Tibial nerve (tissue), 4 donors: ENCODE results near the gene PROM2. TPM values are rescaled to one million over a fixed set of nuclear protein-coding genes. Genes with fewer than 3 reads are reported as not detected.

Source experiments
- DNase-seq, 2 donors: peaks; one replicate each; pipeline ENCODE4 v3.0.0-alpha.2; 2019; ENCODE audit warnings: low spot score in 2 of 2
- H3K27ac ChIP-seq, 4 donors: fragments of 200-600 bp; sonication (generic) in 3 of 4; one replicate each; pipeline ENCODE4 v1.5.1; 2017 to 2019; ENCODE audit warnings: mild to moderate bottlenecking in 1 of 4
- H3K27me3 ChIP-seq, 2 donors: fragments of 200-600 bp; sonication (generic) in 1 of 2; one replicate each; pipeline versions ENCODE4 v1.5.1 to v1.6.0; 2017 to 2019
- H3K36me3 ChIP-seq, 3 donors: fragments of 200-600 bp; sonication (generic); one replicate each; pipeline ENCODE4 v1.5.1; 2018 to 2019
- H3K4me1 ChIP-seq, 4 donors: fragments of 200-600 bp; sonication (generic) in 3 of 4; one replicate each; pipeline ENCODE4 v1.5.1; 2017 to 2019
- H3K4me3 ChIP-seq, 4 donors: fragments of 200-600 bp; sonication (generic) in 3 of 4; one replicate each; pipeline ENCODE4 v1.5.1; 2017 to 2019; ENCODE audit warnings: mild to moderate bottlenecking in 1 of 4, moderate library complexity in 1 of 4
- H3K9me3 ChIP-seq, 4 donors: fragments of 200-600 bp; sonication (generic) in 3 of 4; one replicate each; pipeline ENCODE4 v1.5.1; 2017 to 2019
- EP300 ChIP-seq, 2 donors: sonication (generic); formaldehyde crosslinking; IDR thresholded peaks; one replicate each; pipeline ENCODE4 v1.6.1; 2017; ENCODE audit warnings: antibody characterized with exemption in 2 of 2, mild to moderate bottlenecking in 1 of 2
- POLR2A ChIP-seq, 2 donors: fragments of 450-650 bp; IDR thresholded peaks; one replicate each; pipeline ENCODE4 v1.6.1; 2017; ENCODE audit warnings: antibody characterized with exemption in 2 of 2, mild to moderate bottlenecking in 2 of 2, moderate library complexity in 2 of 2
- WGBS, 2 donors: methylation state at CpG; one replicate each; pipeline ENCODE4 v1.1.5; 2018; 5-methylcytosine and 5-hydroxymethylcytosine counted together
- total RNA-seq, 4 donors: library from RNA; depleted of rRNA; stranded (reverse); fragments of >200 nt; gene quantifications; one replicate each; pipeline ENCODE4 v1.1.0, GENCODE V29; 2016
- TF ChIP-seq, protein P1 (sequence below), 5 experiments: fragments of 200-600 bp in 3 of 5; fragments of 450-650 bp in 2 of 5; sonication (generic) in 3 of 5; IDR thresholded peaks; one replicate each; pipeline ENCODE4 v1.5.1; 2016 to 2019; ENCODE audit warnings: antibody characterized with exemption in 5 of 5, mild to moderate bottlenecking in 3 of 5, moderate library complexity in 2 of 5

Gene PROM2
- total RNA-seq, 4 donors from 2014 or later = 2.2 to 12.3 (median 5.3) TPM

- peaks cover 0 to 30% (median 2%) of the 10 kb centered on the region in 4 donors for H3K9me3 ChIP-seq
- WGBS, 2 donors = 88 to 91% methylated on average over 6 of the region's 6 CpGs
- peaks cover 0 to 16% of the 10 kb centered on the region in 2 donors for H3K27me3 ChIP-seq
- no peak for TF ChIP-seq POLR2A (IDR thresholded peaks at IDR 0.05)
- TF ChIP-seq, protein P1, sequence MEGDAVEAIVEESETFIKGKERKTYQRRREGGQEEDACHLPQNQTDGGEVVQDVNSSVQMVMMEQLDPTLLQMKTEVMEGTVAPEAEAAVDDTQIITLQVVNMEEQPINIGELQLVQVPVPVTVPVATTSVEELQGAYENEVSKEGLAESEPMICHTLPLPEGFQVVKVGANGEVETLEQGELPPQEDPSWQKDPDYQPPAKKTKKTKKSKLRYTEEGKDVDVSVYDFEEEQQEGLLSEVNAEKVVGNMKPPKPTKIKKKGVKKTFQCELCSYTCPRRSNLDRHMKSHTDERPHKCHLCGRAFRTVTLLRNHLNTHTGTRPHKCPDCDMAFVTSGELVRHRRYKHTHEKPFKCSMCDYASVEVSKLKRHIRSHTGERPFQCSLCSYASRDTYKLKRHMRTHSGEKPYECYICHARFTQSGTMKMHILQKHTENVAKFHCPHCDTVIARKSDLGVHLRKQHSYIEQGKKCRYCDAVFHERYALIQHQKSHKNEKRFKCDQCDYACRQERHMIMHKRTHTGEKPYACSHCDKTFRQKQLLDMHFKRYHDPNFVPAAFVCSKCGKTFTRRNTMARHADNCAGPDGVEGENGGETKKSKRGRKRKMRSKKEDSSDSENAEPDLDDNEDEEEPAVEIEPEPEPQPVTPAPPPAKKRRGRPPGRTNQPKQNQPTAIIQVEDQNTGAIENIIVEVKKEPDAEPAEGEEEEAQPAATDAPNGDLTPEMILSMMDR (IDR thresholded peaks at IDR 0.05) = no peak
- no peak for TF ChIP-seq EP300 (IDR thresholded peaks at IDR 0.05)
- H3K36me3 ChIP-seq = peaks cover 0 to 20% (median 0%) of the 10 kb centered on the region in 3 donors
- no peak overlapping the region for H3K4me3 ChIP-seq
- no peaks in the 10 kb centered on the region for H3K4me1 ChIP-seq
- H3K27ac ChIP-seq = no peak overlapping the region
- no peak for DNase-seq
Observed at GRCh38 chr2:95295376-95295775, 21.1 kb downstream of the PROM2 start.

DNA sequence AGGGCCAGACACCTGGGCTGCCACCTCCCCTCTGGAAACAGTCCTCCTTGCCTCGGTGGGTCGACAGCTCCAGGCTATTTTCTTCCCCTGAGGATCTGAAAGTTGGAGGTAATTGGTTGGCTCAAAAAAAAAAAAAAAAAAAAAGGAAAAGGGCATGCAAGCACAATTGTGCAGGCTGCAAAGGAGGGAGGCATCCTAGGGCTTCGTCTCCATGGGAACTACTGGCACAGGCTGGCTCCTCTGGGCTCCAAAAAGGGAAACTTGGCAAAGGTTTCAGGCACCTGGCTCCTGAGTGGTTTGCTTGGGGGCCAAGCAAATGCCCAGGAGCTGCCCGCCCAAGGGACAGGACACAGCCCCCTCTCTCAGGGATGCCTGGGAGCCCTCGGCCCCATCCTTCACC is 21.8 kb downstream of the PROM2 start:
- H3K27me3 ChIP-seq = peaks cover 0 to 23% of the 10 kb centered on the region in 2 donors
- no peak overlapping the region for H3K4me3 ChIP-seq
- peaks cover 0 to 14% (median 0%) of the 10 kb centered on the region in 3 donors for H3K36me3 ChIP-seq
- TF ChIP-seq, protein P1 (IDR thresholded peaks at IDR 0.05) = no peak
- TF ChIP-seq POLR2A (IDR thresholded peaks at IDR 0.05) = no peak
- TF ChIP-seq EP300 (IDR thresholded peaks at IDR 0.05) = no peak
- WGBS, 2 donors = 65 to 68% methylated on average over 5 of the region's 5 CpGs
- no peak overlapping the region for H3K27ac ChIP-seq
- DNase-seq = no peak
- peaks cover 0 to 24% (median 0%) of the 10 kb centered on the region in 4 donors for H3K9me3 ChIP-seq
- no peaks in the 10 kb centered on the region for H3K4me1 ChIP-seq

DNA sequence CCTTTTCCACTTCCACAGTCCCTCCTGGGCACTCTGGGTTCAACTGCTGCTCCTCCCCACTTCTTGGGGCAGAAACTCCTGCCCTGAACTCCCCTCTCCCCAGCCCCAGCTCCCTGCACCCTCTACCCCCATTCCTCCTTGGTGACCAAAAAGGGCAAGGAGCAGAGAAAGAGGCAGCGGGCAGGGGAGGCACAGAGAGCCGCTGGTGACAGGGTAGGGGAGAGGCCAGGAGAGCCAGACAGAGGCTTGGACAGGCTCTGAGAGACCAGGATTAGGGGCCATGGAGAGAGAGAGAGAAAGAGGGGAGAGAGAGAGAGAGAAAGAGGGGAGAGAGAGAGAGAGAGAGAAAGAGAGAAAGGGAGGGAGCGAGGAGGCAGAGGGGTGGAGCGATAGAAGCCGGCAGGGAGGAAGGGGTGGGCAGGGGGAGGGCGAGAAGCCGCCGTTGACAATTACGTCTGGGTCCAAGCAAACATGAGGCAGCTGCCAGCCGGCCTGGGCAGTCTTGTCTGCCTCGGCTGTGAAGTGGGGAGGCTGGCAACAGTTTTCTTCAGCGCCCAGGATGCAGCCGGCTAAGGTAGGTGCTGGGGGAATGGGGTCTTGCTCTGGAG is 22.7 kb downstream of the PROM2 start, which contains the start of gene KCNIP3:
KCNIP3 (plus strand) TSS at position 468 of the 608 bp plus-strand sequence; CDS start at position 560, 92 bp downstream.
- Histone ChIP-seq H3K4me1 (no peaks in the 10 kb centered on the region), H3K27ac (no peak within 1 kb of the TSS), H3K9me3 (peaks cover 0 to 14% (median 0%) of the 10 kb centered on the region in 4 donors), H3K36me3 (peaks cover 0 to 13% (median 0%) of the 10 kb centered on the region in 3 donors), H3K4me3 (no peak within 1 kb of the TSS), H3K27me3 (peaks cover 0 to 31% of the 10 kb centered on the region in 2 donors)
- TF ChIP-seq, protein P1 (IDR thresholded peaks at IDR 0.05) = no peak
- no peak for TF ChIP-seq POLR2A (IDR thresholded peaks at IDR 0.05)
- no peak for TF ChIP-seq EP300 (IDR thresholded peaks at IDR 0.05)
- no peak for DNase-seq
- 3 to 5% methylated on average over 13 of the region's 13 CpGs for WGBS, 2 donors

DNA sequence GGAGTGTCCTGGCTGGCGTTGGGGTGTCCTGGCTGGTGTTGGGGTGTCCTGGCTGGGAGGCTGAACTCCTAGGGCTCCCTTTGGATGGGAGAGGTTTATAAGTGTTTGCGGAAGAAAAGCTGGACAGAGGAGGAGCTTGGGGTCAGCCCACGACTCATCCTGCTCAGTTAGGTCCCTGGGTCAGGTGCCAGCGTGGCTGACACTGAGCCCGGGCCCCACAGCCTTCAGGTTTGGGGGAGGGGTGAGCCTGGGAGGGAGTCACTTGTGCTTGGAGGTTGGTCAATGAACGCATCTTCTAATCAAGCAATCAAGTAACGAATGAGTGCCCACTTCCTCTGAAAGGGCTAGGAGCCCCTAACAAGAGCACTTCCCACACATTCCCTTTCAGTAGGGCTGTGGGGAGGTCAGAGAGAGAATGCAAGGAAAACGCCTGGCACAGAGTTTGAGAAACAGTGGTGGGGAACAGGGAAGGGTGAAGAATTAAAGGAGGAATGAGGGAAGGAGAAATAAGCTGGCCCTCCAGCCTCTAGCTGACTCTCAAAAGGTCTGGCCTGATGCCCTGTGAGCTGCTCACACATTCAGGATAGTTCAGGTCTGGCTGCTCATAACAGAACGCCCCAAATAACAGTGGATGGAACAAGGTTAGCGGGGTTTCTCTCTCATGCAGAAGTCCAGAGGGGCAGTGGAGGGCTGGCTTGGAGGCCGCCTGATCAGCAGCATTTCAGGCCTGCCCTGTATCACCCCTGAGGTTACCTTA is 23.6 kb downstream of the PROM2 start:
- H3K36me3 ChIP-seq = peaks cover 0 to 5% (median 0%) of the 10 kb centered on the region in 3 donors
- DNase-seq = no peak
- no peaks in the 10 kb centered on the region for H3K4me1 ChIP-seq
- WGBS, 2 donors = 45 to 52% methylated on average over 11 of the region's 11 CpGs
- H3K9me3 ChIP-seq = peaks cover 0 to 5% (median 0%) of the 10 kb centered on the region in 4 donors
- no peak overlapping the region for H3K27ac ChIP-seq
- peaks cover 0 to 40% of the 10 kb centered on the region in 2 donors for H3K27me3 ChIP-seq
- H3K4me3 ChIP-seq = no peak overlapping the region
- no peak for TF ChIP-seq EP300 (IDR thresholded peaks at IDR 0.05)
- TF ChIP-seq, protein P1 (IDR thresholded peaks at IDR 0.05) = no peak
